Measurements from ENCODE around the gene KLRC1.

- TF ChIP-seq TCF4 (CRISPR knock-in tag; IDR thresholded peaks at IDR 0.05; ENCODE audit: borderline replicate concordance) = no peak
- TF ChIP-seq PATZ1 (CRISPR knock-in tag; IDR thresholded peaks at IDR 0.05; ENCODE audit: borderline replicate concordance) = no peak
- no peak for TF ChIP-seq CSDC2 (CRISPR knock-in tag; IDR thresholded peaks at IDR 0.05)
- TF ChIP-seq TOX (CRISPR knock-in tag; IDR thresholded peaks at IDR 0.05; ENCODE audit: borderline replicate concordance) = no peak
- no peak for TF ChIP-seq OSR1 (CRISPR knock-in tag; IDR thresholded peaks at IDR 0.05)
These were observed 1.4 kb upstream of the KLRC1 start for GRCh38 chr12:10454531-10454930.
